SK-N-SH treated with all-trans-retinoic acid at 6 μM for 48 hours (cell line): ENCODE measurements around the gene DNAJB12.

Source experiments
- ATAC-seq: fragments of 200-7000 bp; cut with Tn5 transposase; 3 replicates; pipeline ENCODE4 v1.9.1; 2020; ENCODE audit warnings: mild to moderate bottlenecking, moderate library complexity
- ARNTL ChIP-seq: fragments of 450-650 bp; formaldehyde crosslinking; IDR thresholded peaks from 2 replicates; pipeline ENCODE4 v1.5.0; 2020; ENCODE audit warnings: low read depth, mild to moderate bottlenecking, moderate library complexity, borderline replicate concordance
- BACH2 ChIP-seq: fragments of 250-450 bp; sonication (Bioruptor Pico); IDR thresholded peaks from 2 replicates; pipeline ENCODE4 v1.9.0; 2021; ENCODE audit warnings: mild to moderate bottlenecking, borderline replicate concordance
- CSDC2 ChIP-seq: fragments of 250-450 bp; sonication (Bioruptor Pico); IDR thresholded peaks from 2 replicates; pipeline ENCODE4 v1.5.0; 2020; ENCODE audit warnings: mild to moderate bottlenecking, moderate library complexity
- ESRRG ChIP-seq: fragments of 250-450 bp; sonication (Bioruptor Pico); IDR thresholded peaks from 2 replicates; pipeline ENCODE4 v1.6.1; 2021; ENCODE audit warnings: mild to moderate bottlenecking
- GLIS3 ChIP-seq: fragments of 250-450 bp; sonication (Bioruptor Pico); IDR thresholded peaks from 2 replicates; pipeline ENCODE4 v1.5.0; 2020; ENCODE audit warnings: mild to moderate bottlenecking, moderate library complexity
- OSR1 ChIP-seq: fragments of 250-450 bp; sonication (Bioruptor Pico); IDR thresholded peaks from 2 replicates; pipeline ENCODE4 v1.8.0; 2022; ENCODE audit warnings: moderate library complexity, mild to moderate bottlenecking, inconsistent platforms
- PPARA ChIP-seq: fragments of 250-450 bp; sonication (Bioruptor Pico); IDR thresholded peaks from 2 replicates; pipeline ENCODE4 v1.5.0; 2020; ENCODE audit warnings: mild to moderate bottlenecking, borderline replicate concordance
- RARB ChIP-seq: fragments of 250-450 bp; sonication (Bioruptor Pico); IDR thresholded peaks from 2 replicates; pipeline ENCODE4 v1.8.0; 2021; ENCODE audit warnings: mild to moderate bottlenecking, moderate library complexity
- SNAI2 ChIP-seq: fragments of 250-450 bp; sonication (Bioruptor Pico); IDR thresholded peaks from 2 replicates; pipeline ENCODE4 v1.5.0; 2020; ENCODE audit warnings: mild to moderate bottlenecking, moderate library complexity
- TCF4 ChIP-seq: fragments of 250-450 bp; sonication (Bioruptor Pico); IDR thresholded peaks from 2 replicates; pipeline ENCODE4 v1.8.0; 2021; ENCODE audit warnings: mild to moderate bottlenecking, moderate library complexity, borderline replicate concordance
- TSHZ2 ChIP-seq: fragments of 250-450 bp; sonication (Bioruptor Pico); IDR thresholded peaks from 2 replicates; pipeline ENCODE4 v1.5.0; 2020; ENCODE audit warnings: mild to moderate bottlenecking, moderate library complexity
- ZC3H10 ChIP-seq: fragments of 250-450 bp; sonication (Bioruptor Pico); IDR thresholded peaks from 2 replicates; pipeline ENCODE4 v1.5.1; 2021; ENCODE audit warnings: mild to moderate bottlenecking, moderate library complexity
- ZFP3 ChIP-seq: fragments of 250-450 bp; sonication (Bioruptor Pico); IDR thresholded peaks from 2 replicates; pipeline ENCODE4 v1.5.0; 2020; ENCODE audit warnings: mild to moderate bottlenecking, moderate library complexity
- ZFP30 ChIP-seq: fragments of 450-650 bp; formaldehyde crosslinking; IDR thresholded peaks from 2 replicates; pipeline ENCODE4 v1.5.0; 2022; ENCODE audit warnings: mild to moderate bottlenecking, moderate library complexity
- ZNF565 ChIP-seq: fragments of 450-650 bp; formaldehyde crosslinking; conservative IDR thresholded peaks from 2 replicates; pipeline ENCODE4 v1.5.0; 2020; ENCODE audit warnings: low read depth, mild to moderate bottlenecking, moderate library complexity
- ZNF70 ChIP-seq: fragments of 450-650 bp; formaldehyde crosslinking; IDR thresholded peaks from 2 replicates; pipeline ENCODE4 v1.5.0; 2020; ENCODE audit warnings: mild to moderate bottlenecking, moderate library complexity
- TF ChIP-seq, protein P1 (sequence below): fragments of 250-450 bp; sonication (Bioruptor Pico); IDR thresholded peaks from 2 replicates; pipeline ENCODE4 v1.5.1; 2021; ENCODE audit warnings: mild to moderate bottlenecking, moderate library complexity
- TF ChIP-seq, protein P2 (sequence below): fragments of 250-450 bp; sonication (Bioruptor Pico); IDR thresholded peaks from 2 replicates; pipeline ENCODE4 v1.5.1; 2020; ENCODE audit warnings: low read depth, mild to moderate bottlenecking, moderate library complexity

DNAJB12 gene

GRCh38 chr10:72323771-72324191 lies 30.9 kb downstream of the DNAJB12 start:
- TF ChIP-seq SNAI2 (CRISPR knock-in tag) (no peak), RARB (CRISPR knock-in tag) (no peak), ZFP30 (CRISPR knock-in tag) (no peak), ZNF565 (no peak), OSR1 (CRISPR knock-in tag) (no peak), ZC3H10 (no peak), ZNF70 (CRISPR knock-in tag) (no peak), GLIS3 (no peak)
- TF ChIP-seq, protein P1, sequence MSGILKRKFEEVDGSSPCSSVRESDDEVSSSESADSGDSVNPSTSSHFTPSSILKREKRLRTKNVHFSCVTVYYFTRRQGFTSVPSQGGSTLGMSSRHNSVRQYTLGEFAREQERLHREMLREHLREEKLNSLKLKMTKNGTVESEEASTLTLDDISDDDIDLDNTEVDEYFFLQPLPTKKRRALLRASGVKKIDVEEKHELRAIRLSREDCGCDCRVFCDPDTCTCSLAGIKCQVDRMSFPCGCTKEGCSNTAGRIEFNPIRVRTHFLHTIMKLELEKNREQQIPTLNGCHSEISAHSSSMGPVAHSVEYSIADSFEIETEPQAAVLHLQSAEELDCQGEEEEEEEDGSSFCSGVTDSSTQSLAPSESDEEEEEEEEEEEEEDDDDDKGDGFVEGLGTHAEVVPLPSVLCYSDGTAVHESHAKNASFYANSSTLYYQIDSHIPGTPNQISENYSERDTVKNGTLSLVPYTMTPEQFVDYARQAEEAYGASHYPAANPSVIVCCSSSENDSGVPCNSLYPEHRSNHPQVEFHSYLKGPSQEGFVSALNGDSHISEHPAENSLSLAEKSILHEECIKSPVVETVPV: no peak
- no peak for ATAC-seq

DNA sequence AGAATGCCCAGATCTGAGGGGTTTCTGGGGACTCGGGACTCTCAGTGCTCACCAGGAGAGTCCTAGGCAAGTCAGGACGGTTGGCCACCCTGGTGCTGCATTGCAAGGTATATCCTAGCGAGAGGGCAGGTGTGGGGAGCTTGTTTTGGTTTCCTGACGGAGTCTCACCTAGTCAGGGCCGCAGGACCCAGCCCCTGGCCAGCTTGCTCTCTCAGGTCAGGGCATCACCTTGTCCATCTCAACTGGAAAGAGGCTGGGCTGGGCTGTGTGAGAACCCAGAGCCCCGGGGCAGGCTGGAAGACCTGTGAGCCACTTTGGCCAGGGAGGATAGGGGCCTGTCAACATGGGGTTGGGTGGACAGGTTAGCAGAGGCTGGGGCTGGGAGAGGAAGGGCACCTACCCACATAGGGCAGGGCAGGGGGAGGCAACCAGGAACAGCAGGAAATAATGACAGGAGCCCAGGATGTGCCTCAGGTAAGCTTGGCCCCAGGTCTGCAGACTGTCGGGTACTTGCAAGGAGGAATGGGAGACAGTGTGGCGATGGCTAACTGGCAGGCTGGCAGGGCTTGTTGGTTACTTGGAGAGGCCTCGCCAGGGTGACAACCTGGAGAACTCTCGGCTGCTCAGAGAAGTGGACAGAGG lies 31.5 kb downstream of the DNAJB12 start:
- TF ChIP-seq, protein P2, sequence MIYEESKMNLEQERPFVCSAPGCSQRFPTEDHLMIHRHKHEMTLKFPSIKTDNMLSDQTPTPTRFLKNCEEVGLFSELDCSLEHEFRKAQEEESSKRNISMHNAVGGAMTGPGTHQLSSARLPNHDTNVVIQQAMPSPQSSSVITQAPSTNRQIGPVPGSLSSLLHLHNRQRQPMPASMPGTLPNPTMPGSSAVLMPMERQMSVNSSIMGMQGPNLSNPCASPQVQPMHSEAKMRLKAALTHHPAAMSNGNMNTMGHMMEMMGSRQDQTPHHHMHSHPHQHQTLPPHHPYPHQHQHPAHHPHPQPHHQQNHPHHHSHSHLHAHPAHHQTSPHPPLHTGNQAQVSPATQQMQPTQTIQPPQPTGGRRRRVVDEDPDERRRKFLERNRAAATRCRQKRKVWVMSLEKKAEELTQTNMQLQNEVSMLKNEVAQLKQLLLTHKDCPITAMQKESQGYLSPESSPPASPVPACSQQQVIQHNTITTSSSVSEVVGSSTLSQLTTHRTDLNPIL: no peak
- TF ChIP-seq ARNTL (CRISPR knock-in tag) (no peak), TCF4 (CRISPR knock-in tag) (no peak), CSDC2 (CRISPR knock-in tag) (no peak), ZFP30 (CRISPR knock-in tag) (no peak), BACH2 (CRISPR knock-in tag) (no peak)
- TF ChIP-seq, all 23 proteins: peak for 0
- no peak for ATAC-seq

DNA sequence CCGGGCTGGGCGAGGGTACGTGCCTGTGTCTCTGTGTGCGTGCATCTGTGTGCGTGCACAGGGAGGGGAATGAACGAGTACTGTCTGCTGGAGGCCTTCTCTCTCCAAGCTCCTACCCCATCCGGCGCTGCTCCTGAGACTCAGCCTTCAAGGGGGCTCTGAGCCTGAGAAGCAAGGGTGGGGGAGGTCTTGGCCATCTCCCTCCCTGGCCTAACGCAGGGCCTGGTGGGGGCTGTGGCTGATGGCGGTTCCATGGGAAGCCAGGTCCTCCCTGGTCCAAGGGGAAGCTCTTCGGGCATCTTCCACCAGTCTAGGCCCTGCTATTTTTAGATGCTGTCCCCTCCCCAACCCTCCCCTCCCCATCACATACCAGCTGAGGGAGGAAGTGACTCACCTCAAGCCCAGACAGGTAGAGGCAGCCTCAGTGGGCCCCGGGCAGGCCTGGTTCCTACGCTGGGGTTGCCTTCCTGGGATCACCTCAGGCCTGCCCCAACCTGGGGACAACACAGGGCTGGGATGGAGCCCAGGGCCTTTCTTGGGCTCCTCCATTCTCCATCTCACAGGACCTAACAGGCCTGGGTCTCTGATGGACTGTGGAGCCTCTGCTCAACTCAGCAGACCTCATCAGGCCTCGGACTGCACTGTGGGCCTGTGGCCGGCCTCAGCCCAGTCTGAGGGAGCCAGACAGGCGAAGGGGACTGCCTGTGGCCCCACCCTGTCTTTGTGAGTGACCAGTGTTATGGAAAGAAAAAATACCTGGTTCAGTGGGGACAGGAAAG lies 32.2 kb downstream of the DNAJB12 start:
- no peak for ATAC-seq
- TF ChIP-seq RARB (CRISPR knock-in tag) (no peak), ZNF70 (CRISPR knock-in tag) (no peak), BACH2 (CRISPR knock-in tag) (no peak), SNAI2 (CRISPR knock-in tag) (no peak), PPARA (CRISPR knock-in tag) (no peak)
- TF ChIP-seq, all 23 proteins: peak for 0

- no peak for ATAC-seq
- TF ChIP-seq TSHZ2 (CRISPR knock-in tag) (no peak), TCF4 (CRISPR knock-in tag) (no peak), ZFP30 (CRISPR knock-in tag) (no peak), BACH2 (CRISPR knock-in tag) (no peak), CSDC2 (CRISPR knock-in tag) (no peak), ESRRG (CRISPR knock-in tag) (no peak), ZFP3 (CRISPR knock-in tag) (no peak)
- TF ChIP-seq, protein P2: no peak
Measured at GRCh38 chr10:72322030-72322279, 32.8 kb downstream of the DNAJB12 start.
